Body of pancreas (tissue), 4 donors: ENCODE data around the gene OR2K2.

ENCODE experiments used
- POLR2A ChIP-seq, 3 donors: fragments of 450-650 bp; IDR thresholded peaks; one replicate each; pipeline ENCODE4 v1.6.1; 2016; ENCODE audit warnings: antibody characterized with exemption in 3 of 3, mild to moderate bottlenecking in 2 of 3
- TF ChIP-seq, protein P1 (sequence below), 7 experiments: fragments of 450-650 bp in 4 of 7; fragments of 200-600 bp in 3 of 7; sonication (generic) in 3 of 7; IDR thresholded peaks; one replicate each; pipeline ENCODE4 v1.5.1; 2016 to 2019; ENCODE audit warnings: antibody characterized with exemption in 7 of 7

DNA sequence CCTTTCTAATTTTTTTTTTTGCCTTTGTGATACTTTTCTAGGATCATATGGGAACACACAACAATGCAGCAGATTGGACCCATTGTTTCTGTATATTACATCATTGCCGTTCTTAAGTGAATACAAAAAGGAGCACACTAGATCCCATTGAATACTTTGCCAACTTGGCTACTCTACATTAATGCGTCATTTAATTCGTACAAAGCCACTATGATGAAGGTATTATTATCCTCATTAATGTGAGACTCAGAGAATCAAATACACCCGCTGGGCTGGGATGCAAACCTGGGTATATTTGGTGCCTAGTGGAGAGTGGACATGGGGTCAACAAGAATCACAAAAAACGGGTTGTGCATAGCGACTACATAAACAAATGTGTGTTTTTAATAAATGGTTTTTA lies 31.9 kb downstream of the OR2K2 start:
- TF ChIP-seq, protein P1, sequence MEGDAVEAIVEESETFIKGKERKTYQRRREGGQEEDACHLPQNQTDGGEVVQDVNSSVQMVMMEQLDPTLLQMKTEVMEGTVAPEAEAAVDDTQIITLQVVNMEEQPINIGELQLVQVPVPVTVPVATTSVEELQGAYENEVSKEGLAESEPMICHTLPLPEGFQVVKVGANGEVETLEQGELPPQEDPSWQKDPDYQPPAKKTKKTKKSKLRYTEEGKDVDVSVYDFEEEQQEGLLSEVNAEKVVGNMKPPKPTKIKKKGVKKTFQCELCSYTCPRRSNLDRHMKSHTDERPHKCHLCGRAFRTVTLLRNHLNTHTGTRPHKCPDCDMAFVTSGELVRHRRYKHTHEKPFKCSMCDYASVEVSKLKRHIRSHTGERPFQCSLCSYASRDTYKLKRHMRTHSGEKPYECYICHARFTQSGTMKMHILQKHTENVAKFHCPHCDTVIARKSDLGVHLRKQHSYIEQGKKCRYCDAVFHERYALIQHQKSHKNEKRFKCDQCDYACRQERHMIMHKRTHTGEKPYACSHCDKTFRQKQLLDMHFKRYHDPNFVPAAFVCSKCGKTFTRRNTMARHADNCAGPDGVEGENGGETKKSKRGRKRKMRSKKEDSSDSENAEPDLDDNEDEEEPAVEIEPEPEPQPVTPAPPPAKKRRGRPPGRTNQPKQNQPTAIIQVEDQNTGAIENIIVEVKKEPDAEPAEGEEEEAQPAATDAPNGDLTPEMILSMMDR (IDR thresholded peaks at IDR 0.05): no peak
- TF ChIP-seq POLR2A (IDR thresholded peaks at IDR 0.05): no peak
